PC-3 (cell line): ENCODE measurements around the gene BLM. TPM values are rescaled to one million over a fixed set of nuclear protein-coding genes. Genes with fewer than 3 reads are reported as not detected.

ENCODE experiments used
- ATAC-seq: fragments of 200-7000 bp; cut with Tn5 transposase; 2 replicates; pipeline ENCODE4 v1.9.1; 2020; ENCODE audit warnings: mild to moderate bottlenecking, moderate library complexity
- BruUV-seq: library from RNA; stranded (reverse); fragments of 400-500 nt; replicated peaks from 2 replicates; lab custom pipeline; 2021; lab: Mats Ljungman, UMichigan
- CTCF ChIA-PET: fragments of 300-600 bp; sonication (Branson Sonifier 250); formaldehyde crosslinking; loops from one replicate; lab custom pipeline; 2022; ENCODE audit warnings: antibody characterized with exemption; lab: Charles Lee
- POLR2A ChIA-PET: fragments of 300-600 bp; sonication (Branson Sonifier 250); formaldehyde crosslinking; loops from one replicate; lab custom pipeline; 2022; ENCODE audit warnings: antibody characterized with exemption; ENCODE audit not compliant: unreplicated experiment; lab: Charles Lee
- DNase-seq: peaks from one replicate; pipeline ENCODE4 v3.0.0-alpha.2; 2015
- H2AFZ ChIP-seq: fragments of 300-600 bp; sonication (generic); 2 replicates; pipeline ENCODE4 v1.6.0; 2016; ENCODE audit warnings: antibody characterized with exemption, low read length
- H3F3A ChIP-seq: fragments of 300-600 bp; sonication (generic); one replicate; pipeline ENCODE4 v1.6.0; 2017; ENCODE audit warnings: antibody characterized with exemption, low read length, control low read depth, mild to moderate bottlenecking; ENCODE audit not compliant: unreplicated experiment
- H3K27ac ChIP-seq: fragments of 300-600 bp; sonication (generic); 2 replicates; pipeline ENCODE4 v1.5.1; 2016; ENCODE audit warnings: mild to moderate bottlenecking, low read length
- H3K27me3 ChIP-seq: fragments of 300-600 bp; sonication (generic); 2 replicates; pipeline ENCODE4 v1.6.1; 2016; ENCODE audit warnings: low read length, mixed read lengths
- H3K36me3 ChIP-seq: fragments of 300-600 bp; sonication (generic); 2 replicates; pipeline ENCODE4 v1.6.1; 2016; ENCODE audit warnings: low read depth, mixed run types, low read length, mixed read lengths
- H3K4me1 ChIP-seq: fragments of 300-600 bp; sonication (generic); 2 replicates; pipeline ENCODE4 v1.5.1; 2016; ENCODE audit warnings: low read length; ENCODE audit not compliant: insufficient read depth
- H3K4me2 ChIP-seq: fragments of 300-600 bp; sonication (generic); 2 replicates; pipeline ENCODE4 v1.6.0; 2016; ENCODE audit warnings: low read length
- H3K4me3 ChIP-seq: fragments of 300-600 bp; sonication (generic); 2 replicates; pipeline ENCODE4 v1.5.1; 2016; ENCODE audit warnings: mild to moderate bottlenecking, low read length, mixed read lengths
- H3K79me2 ChIP-seq: fragments of 300-600 bp; sonication (generic); 2 replicates; pipeline ENCODE4 v1.6.1; 2017; ENCODE audit warnings: low read length, mixed read lengths
- H3K9ac ChIP-seq: fragments of 300-600 bp; sonication (generic); 2 replicates; pipeline ENCODE4 v1.6.0; 2016; ENCODE audit warnings: mild to moderate bottlenecking, low read length
- H3K9me2 ChIP-seq: fragments of 300-600 bp; sonication (generic); replicated peaks from 2 replicates; pipeline ENCODE4 v1.6.1; 2016; ENCODE audit warnings: mixed run types, low read length, mixed read lengths
- H3K9me3 ChIP-seq: fragments of 300-600 bp; sonication (generic); 2 replicates; pipeline ENCODE4 v1.6.1; 2016; ENCODE audit warnings: low read length, mixed read lengths
- H4K20me1 ChIP-seq: fragments of 300-600 bp; sonication (generic); 2 replicates; pipeline ENCODE4 v1.6.1; 2016; ENCODE audit warnings: low read length, mixed read lengths
- EZH2 ChIP-seq: fragments of 300-600 bp; sonication (generic); IDR thresholded peaks from one replicate; pipeline ENCODE4 v1.6.1; 2017; ENCODE audit warnings: antibody characterized with exemption, mild to moderate bottlenecking, low read length; ENCODE audit not compliant: unreplicated experiment
- EZH2phosphoT487 ChIP-seq: fragments of 300-600 bp; sonication (generic); IDR thresholded peaks from 2 replicates; pipeline ENCODE4 v1.6.1; 2018; ENCODE audit warnings: mild to moderate bottlenecking, antibody characterized with exemption, low read length, borderline replicate concordance
- intact Hi-C: fragments of 100-400 bp; cut with micrococcal nuclease; formaldehyde crosslinking; loops from 2 replicates; pipeline ENCODE4 v1.9.0; 2023
- total RNA-seq: library from RNA; depleted of rRNA; stranded (reverse); fragments of >200 nt; gene quantifications from 2 replicates; pipeline ENCODE4 v1.2.3, GENCODE V29; 2014
- TF ChIP-seq, protein P1 (sequence below): fragments of 300-600 bp; sonication (generic); conservative IDR thresholded peaks from 2 replicates; pipeline ENCODE4 v1.5.1; 2017; ENCODE audit warnings: antibody characterized with exemption, low read depth, mild to moderate bottlenecking, low read length

The BLM gene
- total RNA-seq, 1 experiment from 2014 or later = 18.7 TPM

DNA sequence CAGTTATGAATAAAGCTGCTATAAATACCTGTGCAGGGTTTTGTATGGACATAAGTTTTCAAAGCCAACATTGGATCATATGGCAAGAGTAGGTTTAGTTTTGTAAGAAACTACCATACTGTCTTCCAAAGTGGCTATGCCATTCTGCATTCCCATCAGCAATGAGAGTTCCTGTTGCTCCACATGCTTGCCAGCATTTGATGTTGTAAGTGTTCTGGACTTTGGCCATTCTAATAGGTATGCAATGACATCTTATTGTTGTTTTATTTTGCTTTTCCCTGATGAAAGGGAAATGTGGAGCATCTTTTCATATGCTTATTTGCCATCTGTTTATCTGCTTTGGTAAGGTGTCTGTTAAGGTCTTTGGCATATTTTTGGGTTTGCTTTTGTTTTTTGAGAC, 22.2 kb upstream of the BLM start:
- H3K4me3 ChIP-seq = no peak overlapping the region
- ChIA-PET POLR2A (no interaction called here), CTCF (interaction anchor here (0.5 to 1.6 kb wide), 2 partner anchors 45 to 47 kb away, joined by 3 to 5 read pairs; no protein-coding TSS in a partner anchor)
- no peak overlapping the region for H3K9ac ChIP-seq
- H3K27ac ChIP-seq = no peak overlapping the region
- intact Hi-C loops = no loop called here
- no TSS peak for BruUV-seq
- ATAC-seq (no peak), DNase-seq (no peak)
- no peaks in the 10 kb centered on the region for H3K9me3 ChIP-seq
- H3K27me3 ChIP-seq = no peaks in the 10 kb centered on the region
- no peaks in the 10 kb centered on the region for H3K9me2 ChIP-seq
- H2AFZ ChIP-seq = no peak overlapping the region
- TF ChIP-seq EZH2 = no peak
- TF ChIP-seq EZH2phosphoT487 = no peak
- TF ChIP-seq, protein P1, sequence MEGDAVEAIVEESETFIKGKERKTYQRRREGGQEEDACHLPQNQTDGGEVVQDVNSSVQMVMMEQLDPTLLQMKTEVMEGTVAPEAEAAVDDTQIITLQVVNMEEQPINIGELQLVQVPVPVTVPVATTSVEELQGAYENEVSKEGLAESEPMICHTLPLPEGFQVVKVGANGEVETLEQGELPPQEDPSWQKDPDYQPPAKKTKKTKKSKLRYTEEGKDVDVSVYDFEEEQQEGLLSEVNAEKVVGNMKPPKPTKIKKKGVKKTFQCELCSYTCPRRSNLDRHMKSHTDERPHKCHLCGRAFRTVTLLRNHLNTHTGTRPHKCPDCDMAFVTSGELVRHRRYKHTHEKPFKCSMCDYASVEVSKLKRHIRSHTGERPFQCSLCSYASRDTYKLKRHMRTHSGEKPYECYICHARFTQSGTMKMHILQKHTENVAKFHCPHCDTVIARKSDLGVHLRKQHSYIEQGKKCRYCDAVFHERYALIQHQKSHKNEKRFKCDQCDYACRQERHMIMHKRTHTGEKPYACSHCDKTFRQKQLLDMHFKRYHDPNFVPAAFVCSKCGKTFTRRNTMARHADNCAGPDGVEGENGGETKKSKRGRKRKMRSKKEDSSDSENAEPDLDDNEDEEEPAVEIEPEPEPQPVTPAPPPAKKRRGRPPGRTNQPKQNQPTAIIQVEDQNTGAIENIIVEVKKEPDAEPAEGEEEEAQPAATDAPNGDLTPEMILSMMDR = no peak
- H3K4me1 ChIP-seq = no peaks in the 10 kb centered on the region
- H3K79me2 ChIP-seq = no peaks in the 10 kb centered on the region
- H3F3A ChIP-seq = no peaks in the 10 kb centered on the region
- H3K36me3 ChIP-seq = no peaks in the 10 kb centered on the region
- H4K20me1 ChIP-seq = no peaks in the 10 kb centered on the region
- no peak overlapping the region for H3K4me2 ChIP-seq

DNA sequence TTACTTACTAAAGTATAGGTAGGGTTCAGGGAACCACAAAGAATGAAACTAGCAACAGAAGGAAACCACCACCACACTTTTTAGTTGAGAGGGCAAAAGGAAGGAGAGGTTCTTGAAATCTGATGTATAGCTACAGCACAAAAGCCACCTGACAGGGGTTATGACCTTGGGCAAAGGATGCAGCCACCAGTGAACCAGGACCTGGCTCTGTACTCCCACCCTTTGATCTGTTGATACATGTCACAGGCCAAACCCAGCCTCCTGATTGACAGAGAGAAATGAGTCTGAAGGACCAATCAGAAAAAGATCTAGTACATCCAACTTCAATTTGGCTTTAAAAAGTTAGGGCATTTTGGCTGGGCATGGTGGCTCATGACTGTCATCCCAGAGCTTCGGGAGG, 20.0 kb upstream of the BLM start:
- DNase-seq (no peak), ATAC-seq (no peak)
- Histone ChIP-seq H3K27me3 (no peaks in the 10 kb centered on the region), H3K9me2 (no peaks in the 10 kb centered on the region), H3K4me1 (no peaks in the 10 kb centered on the region), H4K20me1 (no peaks in the 10 kb centered on the region), H3K9ac (no peak overlapping the region), H3K27ac (no peak overlapping the region), H3F3A (no peaks in the 10 kb centered on the region), H3K36me3 (no peaks in the 10 kb centered on the region), H3K4me3 (no peak overlapping the region), H2AFZ (no peak overlapping the region), H3K9me3 (no peaks in the 10 kb centered on the region), H3K4me2 (no peak overlapping the region), H3K79me2 (no peaks in the 10 kb centered on the region)
- TF ChIP-seq EZH2phosphoT487 (no peak), EZH2 (no peak)
- TF ChIP-seq, protein P1 = no peak
- POLR2A ChIA-PET = no interaction called here
- CTCF ChIA-PET = no interaction called here
- intact Hi-C loops = no loop called here
- BruUV-seq = no TSS peak

DNA sequence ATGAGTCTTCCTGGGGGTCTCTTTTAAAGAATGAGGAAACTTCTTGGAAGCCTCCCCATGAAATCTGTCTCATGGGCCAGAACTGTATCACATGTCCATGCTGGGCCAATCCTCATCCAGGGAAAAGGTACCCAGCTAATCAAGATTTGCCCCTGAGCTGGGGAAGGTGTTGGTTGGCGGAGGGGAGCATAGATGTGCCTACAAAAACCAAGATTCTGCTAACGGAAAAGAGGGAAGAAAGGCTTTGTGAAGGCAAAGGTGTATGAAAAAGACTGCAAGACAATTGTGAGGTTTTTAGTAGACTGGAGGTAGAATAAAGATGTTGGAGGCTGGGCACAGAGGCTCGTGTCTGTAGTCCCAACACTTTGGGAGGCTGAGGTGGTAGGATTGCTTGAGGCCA, 18.5 kb upstream of the BLM start:
- Histone ChIP-seq H3K79me2 (no peaks in the 10 kb centered on the region), H4K20me1 (no peaks in the 10 kb centered on the region), H3K27ac (no peak overlapping the region), H3K4me3 (no peak overlapping the region), H3K27me3 (no peaks in the 10 kb centered on the region), H3K4me1 (no peaks in the 10 kb centered on the region), H3F3A (no peaks in the 10 kb centered on the region), H3K4me2 (no peak overlapping the region), H2AFZ (no peak overlapping the region), H3K9ac (no peak overlapping the region), H3K36me3 (no peaks in the 10 kb centered on the region), H3K9me3 (no peaks in the 10 kb centered on the region), H3K9me2 (no peaks in the 10 kb centered on the region)
- intact Hi-C loops = no loop called here
- ATAC-seq (no peak), DNase-seq (no peak)
- ChIA-PET CTCF (interaction anchor here (0.7 to 1.2 kb wide), 2 partner anchors 46 to 56 kb away, joined by 3 to 6 read pairs; no protein-coding TSS in a partner anchor), POLR2A (no interaction called here)
- no peak for TF ChIP-seq EZH2
- TF ChIP-seq EZH2phosphoT487 = no peak
- TF ChIP-seq, protein P1 = no peak
- no TSS peak for BruUV-seq
